GM21529 (cell line): Measurements from ENCODE around the gene ABLIM2.

Source experiments
- ATAC-seq: cut with Tn5 transposase; IDR thresholded peaks from one replicate; pipeline ENCODE4 v1.9.1; 2021; ENCODE audit not compliant: unreplicated experiment

The ABLIM2 gene

DNA sequence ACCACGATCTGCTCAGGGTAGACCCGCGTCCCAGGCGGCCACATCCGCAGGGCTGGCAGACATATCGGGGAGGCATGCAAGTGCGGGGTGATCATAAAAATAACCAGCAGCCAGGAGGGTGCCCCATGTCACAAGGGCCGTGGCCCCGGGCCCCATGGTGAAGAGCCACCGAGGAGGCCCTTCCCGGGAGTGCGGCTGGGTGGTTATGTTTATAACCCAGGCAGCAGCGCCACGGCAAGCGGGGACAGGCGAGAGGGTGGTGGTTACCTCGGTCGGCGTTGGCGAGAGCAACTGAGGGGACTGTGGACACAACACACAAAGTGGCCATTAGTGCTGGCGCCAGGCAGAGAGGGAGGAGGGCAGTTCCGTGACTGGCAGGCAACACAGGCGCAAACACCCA lies 126.2 kb downstream of the ABLIM2 start:
- no peak for ATAC-seq

GRCh38 chr4:8030121-8030781 lies 128.4 kb downstream of the ABLIM2 start:
- no peak for ATAC-seq

DNA sequence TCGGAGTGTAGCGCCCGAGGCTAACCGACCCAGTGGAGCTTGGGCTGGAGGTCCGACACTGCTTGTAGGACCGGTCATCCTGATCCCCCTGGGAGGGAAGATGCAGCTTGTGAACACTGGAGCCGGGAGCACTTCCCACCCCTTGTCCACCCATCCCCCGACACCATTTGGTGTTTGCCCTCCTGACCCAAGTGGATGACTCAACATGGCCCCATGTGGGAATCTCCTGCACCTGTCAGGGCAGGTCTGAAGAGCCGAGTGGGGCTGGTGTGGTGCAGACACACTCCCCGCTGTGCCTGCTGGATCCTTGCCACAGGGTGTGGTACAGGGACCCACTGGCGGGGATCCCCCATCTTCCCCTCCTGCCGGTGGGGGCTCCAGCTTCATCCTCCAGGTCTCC lies 128.9 kb downstream of the ABLIM2 start:
- no peak for ATAC-seq

DNA sequence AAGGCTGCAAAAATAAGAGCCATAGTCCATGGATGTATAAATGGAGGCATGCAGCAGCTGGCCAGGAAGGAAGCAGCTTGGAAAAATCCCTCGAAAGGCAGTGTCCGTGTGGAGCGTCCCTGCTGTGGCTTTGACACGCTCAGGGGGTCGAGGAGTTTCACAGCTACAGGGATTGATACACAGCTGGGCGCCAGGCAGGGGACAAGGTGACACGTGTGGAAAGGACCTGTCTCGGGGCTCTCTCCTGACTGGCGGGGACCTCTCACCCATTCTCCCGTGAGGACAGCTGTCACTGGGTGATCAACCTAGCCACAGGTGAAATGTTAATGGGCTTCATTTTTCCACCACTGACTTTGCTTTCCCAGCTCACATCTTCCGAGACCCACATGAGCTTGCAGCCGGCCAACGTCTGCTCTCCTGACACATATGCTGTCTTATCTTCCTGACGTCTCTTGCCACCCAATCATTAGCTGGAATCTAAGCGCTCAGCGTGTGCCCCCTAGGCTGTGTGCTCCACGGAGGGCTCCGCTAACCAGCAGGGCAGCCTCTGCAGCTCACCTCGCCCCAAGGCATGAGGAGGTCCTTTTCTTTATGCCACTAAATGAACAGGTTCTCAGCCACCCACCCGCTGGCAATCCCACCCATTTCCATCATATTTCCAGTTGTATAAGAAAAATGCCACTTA lies 129.6 kb downstream of the ABLIM2 start:
- ATAC-seq = no peak

DNA sequence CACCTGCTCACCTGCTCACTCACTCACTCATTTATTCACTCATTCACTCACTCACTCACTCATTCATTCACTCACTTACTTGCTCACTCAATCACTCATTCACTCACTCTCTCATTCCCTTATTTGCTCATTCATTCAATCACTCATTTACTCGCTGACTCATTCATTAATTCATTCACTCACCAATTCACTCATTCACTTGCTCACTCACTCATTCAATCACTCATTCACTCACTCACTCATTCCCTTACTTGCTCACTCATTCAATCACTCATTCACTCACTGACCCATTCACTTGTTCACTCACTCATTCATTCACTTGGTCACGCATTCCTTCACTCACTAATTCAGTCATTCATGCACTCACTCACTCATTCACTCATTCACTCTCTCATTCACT lies 130.2 kb downstream of the ABLIM2 start:
- no peak for ATAC-seq

DNA sequence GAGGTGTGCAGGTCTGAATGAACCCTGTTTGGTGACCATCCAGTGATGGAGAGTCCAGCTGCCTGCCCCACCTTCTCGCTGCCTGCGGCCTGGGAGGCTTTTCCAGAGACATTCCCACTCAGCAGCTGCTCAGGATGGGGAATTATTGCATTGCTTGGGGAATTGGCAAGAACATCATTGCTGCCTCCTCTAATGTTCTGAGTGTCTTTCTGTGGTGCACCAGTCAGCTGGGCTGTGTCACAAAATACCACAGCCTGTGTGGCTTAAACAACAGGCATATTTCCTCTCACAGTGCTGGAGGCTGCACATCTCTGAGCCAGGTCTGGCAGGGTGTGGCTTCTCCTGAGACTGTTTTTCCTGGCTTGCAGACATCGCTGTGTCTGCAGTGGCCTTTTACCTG lies 132.2 kb downstream of the ABLIM2 start:
- ATAC-seq = no peak

GRCh38 chr4:8025668-8026067 lies 132.9 kb downstream of the ABLIM2 start:
- no peak for ATAC-seq

DNA sequence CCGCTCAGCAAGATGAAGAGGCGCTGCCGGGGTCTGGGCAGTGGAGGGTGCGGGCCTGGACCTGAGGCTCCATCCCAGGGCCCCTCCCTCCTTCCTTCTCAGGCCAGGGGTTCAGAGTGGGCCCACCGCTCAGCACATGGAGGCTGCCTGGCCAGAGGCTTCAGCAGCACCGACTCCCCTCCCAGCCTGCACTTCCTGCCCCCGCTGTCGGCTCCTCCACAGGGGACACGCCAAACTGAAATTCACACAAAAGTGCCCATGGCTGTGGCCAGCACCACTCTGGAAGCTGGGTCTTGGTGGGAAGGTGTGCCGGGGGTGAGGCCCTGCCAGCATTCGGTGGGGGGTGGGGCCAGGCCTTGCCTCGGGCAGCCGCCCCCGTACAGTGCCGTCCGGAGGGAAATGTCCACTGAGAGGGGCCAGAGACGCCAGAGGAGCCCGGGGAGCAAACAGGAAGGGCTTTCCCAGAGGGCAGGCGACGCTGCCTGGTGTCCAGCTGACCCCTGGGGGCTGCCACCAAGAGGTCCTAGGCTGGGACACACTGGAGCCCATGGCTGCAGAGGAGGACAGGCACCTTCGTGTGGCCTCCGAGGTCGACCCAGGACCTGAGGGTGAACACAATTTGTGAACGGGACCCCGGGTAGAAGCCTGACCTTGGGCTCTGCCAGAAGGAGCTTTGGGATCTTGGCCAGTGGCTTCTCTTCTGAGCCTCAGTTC lies 134.4 kb downstream of the ABLIM2 start:
- ATAC-seq = no peak

DNA sequence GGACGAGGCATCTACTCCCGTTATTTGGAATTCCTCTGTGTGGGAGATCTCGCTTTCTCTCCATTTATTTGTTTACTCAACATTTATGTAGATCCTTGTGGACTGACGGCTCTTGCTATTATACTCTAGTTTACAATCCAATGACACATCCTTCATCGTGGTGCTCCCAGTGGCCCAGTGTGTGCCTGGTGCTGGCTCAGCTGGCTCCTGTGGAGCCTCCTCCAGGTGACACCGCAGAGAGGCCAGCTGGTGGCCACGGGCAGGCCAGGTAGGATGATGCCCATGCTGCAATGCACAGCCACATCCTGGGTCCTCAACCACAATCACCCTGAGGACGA lies 134.9 kb downstream of the ABLIM2 start:
- no peak for ATAC-seq

DNA sequence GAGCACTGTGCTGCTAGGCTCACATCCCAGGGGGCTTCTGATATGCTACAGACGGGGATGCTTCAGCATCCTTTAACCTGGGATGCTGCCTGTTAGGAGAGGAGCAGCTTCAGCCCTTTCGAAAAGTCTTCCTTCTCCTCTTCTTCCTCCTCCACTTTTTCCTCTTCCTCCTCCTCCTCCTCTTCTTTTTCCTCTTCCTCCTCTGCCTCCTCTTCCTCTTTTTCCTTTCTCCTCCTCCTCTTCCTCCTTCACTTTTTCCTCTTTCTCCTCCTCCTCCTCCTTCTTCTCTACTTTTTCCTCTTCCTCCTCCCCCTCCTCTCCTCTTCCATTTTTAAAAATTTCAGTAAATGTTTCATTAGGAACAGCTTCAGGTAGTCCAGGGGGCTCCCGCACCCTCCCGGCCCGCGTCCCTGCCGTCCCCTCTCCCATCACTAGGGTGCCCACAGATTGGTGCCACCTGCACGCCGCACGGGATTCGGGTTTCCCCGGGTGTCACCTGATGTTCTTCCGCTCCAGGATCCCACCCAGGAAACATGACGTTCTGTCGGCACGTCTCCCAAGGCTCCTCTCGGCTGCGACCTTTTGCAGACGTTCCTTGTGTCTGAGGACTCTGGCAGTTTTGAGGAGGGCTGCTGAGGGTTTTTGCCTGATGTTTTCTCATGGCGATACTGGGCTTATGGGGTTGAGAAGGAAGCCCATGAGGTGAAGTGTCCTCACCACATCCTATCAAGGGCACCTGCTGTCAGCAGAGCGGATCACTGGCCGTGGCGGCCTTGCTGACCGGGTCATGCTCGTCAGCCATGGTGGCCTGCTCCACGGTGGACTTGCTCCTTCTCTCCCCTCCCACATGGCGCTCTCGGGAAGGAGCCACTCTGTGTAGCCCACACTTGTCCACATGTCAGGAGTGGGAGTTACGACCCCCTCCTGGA lies 135.6 kb downstream of the ABLIM2 start:
- ATAC-seq = no peak

DNA sequence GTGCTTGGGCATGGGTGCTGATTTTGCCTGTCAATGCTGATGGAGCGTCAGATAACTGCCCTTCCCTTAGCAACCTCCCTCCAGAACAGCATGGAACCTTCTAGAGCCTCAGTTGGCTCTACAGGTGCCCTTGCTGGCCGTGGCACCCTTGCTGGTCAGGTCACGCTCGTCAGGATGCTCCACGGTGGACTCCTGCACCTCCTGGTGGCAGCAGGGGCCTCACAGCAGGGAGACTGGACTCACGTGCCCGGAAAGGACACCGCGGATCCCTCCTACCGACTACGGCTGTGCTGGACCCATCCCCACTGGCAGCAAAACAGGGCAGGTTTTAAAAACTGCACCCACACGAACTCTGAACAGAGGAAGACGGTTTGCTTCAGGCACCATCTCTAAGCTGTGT lies 136.8 kb downstream of the ABLIM2 start:
- ATAC-seq = no peak

- no peak for ATAC-seq
These were observed 138.9 kb downstream of the ABLIM2 start for GRCh38 chr4:8019396-8020365.

- no peak for ATAC-seq
These were observed 142.1 kb downstream of the ABLIM2 start for GRCh38 chr4:8016527-8016926.

DNA sequence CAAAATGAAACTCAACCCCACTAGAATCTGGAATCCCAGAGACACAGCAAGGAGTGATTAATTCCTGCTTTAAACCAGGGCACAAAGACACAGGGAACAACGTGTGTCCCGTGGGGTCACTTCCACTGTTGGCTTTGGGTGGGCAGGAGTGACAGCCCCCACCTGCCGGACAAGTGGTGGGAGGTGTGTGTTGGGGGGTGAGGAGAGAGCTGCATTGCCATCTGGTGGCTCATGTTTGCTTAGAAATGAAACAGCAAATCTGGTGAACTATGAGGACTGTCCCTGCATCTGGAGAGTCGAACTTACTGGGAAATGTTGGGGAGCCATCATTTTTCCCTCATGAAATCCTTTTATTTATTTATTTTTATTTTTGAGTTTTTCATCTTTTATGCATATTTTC lies 143.1 kb downstream of the ABLIM2 start:
- ATAC-seq = no peak

GRCh38 chr4:8013976-8014726 lies 144.5 kb downstream of the ABLIM2 start:
- ATAC-seq = no peak

DNA sequence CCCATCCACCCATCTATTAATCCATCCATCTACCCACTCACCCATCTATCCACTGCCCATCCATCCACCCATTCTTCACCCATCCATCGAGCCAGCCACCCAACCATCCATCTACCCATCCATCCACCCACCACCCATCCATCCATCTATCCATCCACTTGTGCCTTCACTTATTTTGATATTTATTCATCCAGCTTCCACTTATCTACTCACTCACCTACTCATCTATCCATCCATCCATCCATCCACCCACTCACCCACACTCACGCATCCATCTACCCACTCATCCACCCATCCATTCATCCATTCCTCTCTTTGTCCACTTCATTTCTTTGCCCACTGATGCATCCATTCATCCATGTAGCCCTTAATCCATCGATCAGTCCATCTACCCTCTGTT lies 146.1 kb downstream of the ABLIM2 start:
- no peak for ATAC-seq

DNA sequence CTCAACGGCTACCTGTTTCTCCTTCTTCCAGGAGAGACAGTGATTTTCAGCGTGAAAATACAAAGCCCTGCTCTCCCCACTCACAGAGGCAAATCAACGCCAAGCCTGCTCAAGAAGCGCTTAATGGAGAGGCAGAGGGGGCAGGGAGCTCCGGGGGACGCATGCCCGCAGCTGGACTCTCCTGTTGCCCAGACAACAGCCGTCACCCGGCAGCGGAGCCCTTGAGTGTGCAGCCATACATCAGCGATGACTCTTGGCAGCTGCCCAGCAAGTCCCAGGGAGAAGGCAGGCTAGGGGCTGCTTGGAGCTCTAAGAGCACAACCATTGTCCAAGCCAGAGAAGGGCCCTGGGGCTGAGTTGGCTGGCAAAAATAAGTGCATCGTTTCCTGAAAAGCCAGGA lies 148.0 kb downstream of the ABLIM2 start:
- ATAC-seq = no peak

- no peak for ATAC-seq
These were observed 148.7 kb downstream of the ABLIM2 start for GRCh38 chr4:8009710-8010511.

- no peak for ATAC-seq
These were observed 149.5 kb downstream of the ABLIM2 start for GRCh38 chr4:8009097-8009496.
